DND-41 (cell line): Measurements from ENCODE around the gene TRAF2.

ENCODE experiments used
- EZH2 ChIP-seq: IDR thresholded peaks from 3 replicates; pipeline ENCODE4 v1.6.1; 2012; ENCODE audit warnings: borderline replicate concordance, low read depth, mild to moderate bottlenecking, moderate library complexity, low read length, inconsistent platforms; ENCODE audit not compliant: severe bottlenecking
- TF ChIP-seq, protein P1 (sequence below): IDR thresholded peaks from 2 replicates; pipeline ENCODE4 v1.5.1; 2012; ENCODE audit warnings: borderline replicate concordance, low read length, moderate library complexity, mild to moderate bottlenecking; ENCODE audit not compliant: poor library complexity, severe bottlenecking; ENCODE audit errors: extremely low read depth

DNA sequence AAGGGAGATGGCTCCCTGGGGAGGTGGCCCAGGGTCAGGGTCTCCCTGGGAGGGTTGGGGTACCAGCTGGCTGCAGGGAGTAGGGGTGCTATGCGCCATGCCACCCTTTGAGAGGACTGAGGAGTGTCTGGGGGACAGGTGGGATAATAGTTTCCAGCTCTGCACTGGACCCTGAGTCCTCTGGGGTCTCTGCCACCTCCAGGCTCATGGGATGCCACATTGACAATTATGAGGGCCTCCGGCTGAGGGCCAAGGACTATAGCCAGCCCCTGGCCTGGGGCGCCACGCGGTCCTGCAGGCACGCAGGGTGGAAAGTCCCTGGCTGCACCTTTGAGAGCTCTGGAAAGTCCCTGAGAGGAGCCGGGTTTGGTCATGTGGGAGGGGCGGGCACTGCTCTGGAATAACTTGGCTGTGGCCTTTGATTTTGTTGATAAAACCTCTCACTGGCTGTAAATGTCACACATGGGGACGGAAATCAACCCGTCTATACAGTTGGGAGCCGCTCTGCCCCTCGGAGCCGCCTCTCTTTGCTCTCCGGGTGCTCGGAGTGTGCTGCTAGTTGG, 16.0 kb downstream of the TRAF2 start:
- TF ChIP-seq, protein P1, sequence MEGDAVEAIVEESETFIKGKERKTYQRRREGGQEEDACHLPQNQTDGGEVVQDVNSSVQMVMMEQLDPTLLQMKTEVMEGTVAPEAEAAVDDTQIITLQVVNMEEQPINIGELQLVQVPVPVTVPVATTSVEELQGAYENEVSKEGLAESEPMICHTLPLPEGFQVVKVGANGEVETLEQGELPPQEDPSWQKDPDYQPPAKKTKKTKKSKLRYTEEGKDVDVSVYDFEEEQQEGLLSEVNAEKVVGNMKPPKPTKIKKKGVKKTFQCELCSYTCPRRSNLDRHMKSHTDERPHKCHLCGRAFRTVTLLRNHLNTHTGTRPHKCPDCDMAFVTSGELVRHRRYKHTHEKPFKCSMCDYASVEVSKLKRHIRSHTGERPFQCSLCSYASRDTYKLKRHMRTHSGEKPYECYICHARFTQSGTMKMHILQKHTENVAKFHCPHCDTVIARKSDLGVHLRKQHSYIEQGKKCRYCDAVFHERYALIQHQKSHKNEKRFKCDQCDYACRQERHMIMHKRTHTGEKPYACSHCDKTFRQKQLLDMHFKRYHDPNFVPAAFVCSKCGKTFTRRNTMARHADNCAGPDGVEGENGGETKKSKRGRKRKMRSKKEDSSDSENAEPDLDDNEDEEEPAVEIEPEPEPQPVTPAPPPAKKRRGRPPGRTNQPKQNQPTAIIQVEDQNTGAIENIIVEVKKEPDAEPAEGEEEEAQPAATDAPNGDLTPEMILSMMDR: no peak
- TF ChIP-seq EZH2: no peak
